Lung (tissue), 12 donors: ENCODE data around the gene RGS2. TPM values are rescaled to one million over a fixed set of nuclear protein-coding genes. Genes with fewer than 3 reads are reported as not detected.

Experiments used
- ATAC-seq: fragments of 200-7000 bp; cut with Tn5 transposase; one replicate; pipeline ENCODE4 v1.9.1; 2020; ENCODE audit warnings: moderate number of reproducible peaks; ENCODE audit not compliant: insufficient read depth, low FRiP score
- DNase-seq, 3 donors: peaks; one replicate each; pipeline ENCODE4 v3.0.0-alpha.2; 2013 to 2017
- H3K27ac ChIP-seq, 2 donors: one replicate each; pipeline ENCODE4 v1.5.1; 2013; ENCODE audit warnings: mild to moderate bottlenecking in 2 of 2, moderate library complexity in 2 of 2, control low read depth in 1 of 2, inconsistent platforms in 1 of 2, low read depth in 1 of 2, low read length in 1 of 2
- H3K27me3 ChIP-seq, 3 donors: one replicate each; pipeline ENCODE4 v1.5.1; 2013; ENCODE audit warnings: low read length in 2 of 3; ENCODE audit not compliant: control insufficient read depth in 3 of 3, insufficient read depth in 3 of 3
- H3K36me3 ChIP-seq, 4 donors: one replicate each; pipeline ENCODE4 v1.5.1; 2013; ENCODE audit warnings: low read length in 4 of 4, mild to moderate bottlenecking in 1 of 4, moderate library complexity in 1 of 4; ENCODE audit not compliant: control insufficient read depth in 4 of 4, insufficient read depth in 4 of 4
- H3K4me1 ChIP-seq, 5 donors: one replicate each; pipeline ENCODE4 v1.5.1; 2013; ENCODE audit warnings: low read length in 5 of 5, mild to moderate bottlenecking in 2 of 5, moderate library complexity in 1 of 5; ENCODE audit not compliant: control insufficient read depth in 5 of 5, insufficient read depth in 5 of 5
- H3K4me3 ChIP-seq: one replicate; pipeline ENCODE4 v1.5.1; 2013; ENCODE audit warnings: mild to moderate bottlenecking, control low read depth, moderate library complexity
- H3K9ac ChIP-seq, 2 donors: one replicate each; pipeline ENCODE4 v1.5.1; 2013; ENCODE audit warnings: low read length in 2 of 2, control low read depth in 1 of 2; ENCODE audit not compliant: insufficient read depth in 1 of 2
- H3K9me3 ChIP-seq, 4 donors: one replicate each; pipeline ENCODE4 v1.5.1; 2013; ENCODE audit warnings: low read length in 3 of 4, mild to moderate bottlenecking in 1 of 4, moderate library complexity in 1 of 4; ENCODE audit not compliant: control insufficient read depth in 4 of 4, insufficient read depth in 3 of 4
- CTCF ChIP-seq: IDR thresholded peaks from 2 replicates; pipeline ENCODE4 v1.5.1; 2012; ENCODE audit warnings: mild to moderate bottlenecking; ENCODE audit errors: control extremely low read depth, extremely low read depth
- WGBS, 2 donors: extraction: QIAGEN DNeasy Blood & Tissue Kit; methylation state at CpG; one replicate each; pipeline ENCODE4 v1.1.7; 2013; 5-methylcytosine and 5-hydroxymethylcytosine counted together
- polyA plus RNA-seq, 2 donors: library from polyadenylated mRNA; stranded (reverse); fragments of 200-250 nt; gene quantifications; one replicate each; pipeline ENCODE4 v1.2.1, GENCODE V29; 2013
- total RNA-seq, 2 donors: library from RNA; depleted of rRNA in 1 of 2; stranded (reverse); fragments of >200 nt in 1 of 2; gene quantifications; one replicate each; pipeline ENCODE4 v1.2.1, GENCODE V29; 2014 to 2021
- donor health status: control.
- donor health status: control.
- donor health status: Bipolar disorder and iron deficiency.
- donor health status: healthy.
- donor health status: DM: yes; HTN: yes; CAD: no.

RGS2 gene
- total and polyA plus RNA-seq, 4 donors = 36.4 to 111 (median 62.1) TPM

DNA sequence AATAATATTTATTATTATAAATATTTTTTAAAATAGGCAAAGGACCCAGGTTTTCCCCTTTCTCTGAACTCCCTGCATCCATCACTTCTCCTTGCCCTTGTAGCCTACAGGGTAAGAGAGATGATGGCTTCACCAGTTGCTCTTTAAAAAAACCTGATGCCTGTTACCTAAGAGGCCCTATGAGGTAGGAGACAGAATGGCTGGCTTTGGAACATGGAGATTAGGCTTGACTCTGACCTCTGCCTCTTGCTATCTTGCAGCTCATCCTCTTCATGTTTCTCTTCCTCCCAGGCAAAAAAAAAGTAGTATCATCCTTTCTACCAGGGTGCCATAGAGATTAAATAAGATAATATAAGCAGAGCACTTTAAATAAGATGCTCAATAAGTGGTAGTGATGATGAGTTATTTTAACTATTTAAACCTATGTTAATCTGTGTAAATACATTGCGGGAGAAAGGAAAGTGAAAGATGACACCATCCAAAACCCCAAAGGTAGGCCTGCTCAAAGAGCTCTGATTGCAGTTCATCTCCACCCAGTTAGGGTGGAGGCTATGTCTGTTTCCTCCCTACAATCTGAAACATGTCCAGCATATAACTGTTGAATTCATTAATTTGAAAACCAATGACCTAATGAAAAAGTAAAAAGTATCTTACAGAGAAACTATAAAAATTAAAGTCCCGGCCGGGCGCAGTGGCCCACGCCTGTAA lies 51.8 kb downstream of the RGS2 start:
- 96% methylated on average over 5 of the region's 5 CpGs for WGBS, 2 donors
- H3K9ac ChIP-seq = no peak overlapping the region
- no peaks in the 10 kb centered on the region for H3K36me3 ChIP-seq
- H3K27me3 ChIP-seq = no peaks in the 10 kb centered on the region
- no peaks in the 10 kb centered on the region for H3K9me3 ChIP-seq
- H3K4me3 ChIP-seq = no peak overlapping the region
- DNase-seq = no peak
- ATAC-seq = no peak
- no peak for TF ChIP-seq CTCF
- no peaks in the 10 kb centered on the region for H3K4me1 ChIP-seq
- no peak overlapping the region for H3K27ac ChIP-seq

GRCh38 chr1:192861860-192862259 lies 53.0 kb downstream of the RGS2 start:
- no peak overlapping the region for H3K4me3 ChIP-seq
- H3K36me3 ChIP-seq = no peaks in the 10 kb centered on the region
- DNase-seq (no peak), ATAC-seq (no peak)
- no peaks in the 10 kb centered on the region for H3K27me3 ChIP-seq
- no peaks in the 10 kb centered on the region for H3K9me3 ChIP-seq
- no peaks in the 10 kb centered on the region for H3K4me1 ChIP-seq
- no peak overlapping the region for H3K27ac ChIP-seq
- H3K9ac ChIP-seq = no peak overlapping the region
- TF ChIP-seq CTCF = no peak
- 76 to 88% methylated on average over 4 of the region's 4 CpGs for WGBS, 2 donors

Other genes with a start within 250 kb of the RGS2 start
- gene RGS1, start 233.3 kb upstream of the RGS2 start, total RNA-seq = 10 to 100 TPM in 1 of 2 donors, 1 to 10 TPM in 1; 7.3 to 86.6 TPM
- 10 to 100 TPM in 1 of 2 donors, 1 to 10 TPM in 1; 8.0 to 34.1 TPM for gene RGS1, start 233.3 kb upstream of the RGS2 start, polyA plus RNA-seq
- gene RGS13, start 172.9 kb upstream of the RGS2 start, total RNA-seq = 1 to 10 TPM in 1 of 2 donors, under 1 TPM in 1; 0.48 to 1.3 TPM
- under 1 TPM; 0.14 to 0.53 TPM for gene RGS13, start 172.9 kb upstream of the RGS2 start, polyA plus RNA-seq